HK-2 (cell line): ENCODE results near the gene CYP2W1.
"Not testable (repeated sequence)": the region's sequence is repeated elsewhere in the genome, so short reads cannot be mapped to it uniquely, and the experiment has no call there.

Experiments used
- DNase-seq: peaks from one replicate; pipeline ENCODE4 v3.0.0-alpha.2; 2018; ENCODE audit not compliant: unreplicated experiment

The CYP2W1 gene

DNA sequence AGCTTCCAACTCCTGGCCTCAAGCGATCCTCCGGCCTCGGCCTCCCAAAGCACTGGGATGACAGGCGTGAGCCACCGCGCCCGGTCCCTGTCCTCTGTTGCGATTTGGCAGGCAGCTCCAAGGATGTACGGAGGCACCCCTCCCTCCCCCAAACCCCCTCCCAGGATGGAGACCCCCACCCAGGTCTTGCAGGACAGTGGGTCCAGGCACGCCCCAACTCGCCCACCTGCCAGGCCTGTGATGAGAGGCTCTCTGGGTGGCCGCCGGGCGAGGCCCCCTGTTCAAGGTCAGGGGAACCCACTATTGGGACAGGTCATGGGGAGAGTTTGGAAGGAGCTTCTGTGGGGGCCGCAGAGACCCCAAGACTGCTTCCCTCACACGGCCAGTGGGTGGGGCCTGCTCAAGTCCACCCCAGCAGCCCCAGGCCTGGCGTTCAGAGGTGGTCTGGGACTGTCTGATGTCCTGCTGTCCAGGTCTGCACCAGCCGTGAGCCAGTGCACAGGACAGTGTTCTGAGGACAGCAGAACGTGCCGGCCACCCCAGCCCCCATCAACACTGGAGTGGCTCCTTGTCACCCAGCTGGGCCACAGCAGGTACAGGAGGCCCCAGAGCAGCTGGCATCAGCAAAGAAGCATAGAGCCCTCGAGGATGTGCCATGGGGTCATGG, 31.0 kb upstream of the CYP2W1 start:
- DNase-seq = no peak

GRCh38 chr7:952548-953441, 30.2 kb upstream of the CYP2W1 start:
- no peak for DNase-seq

- no peak for DNase-seq
Observed at GRCh38 chr7:953547-954327, 29.2 kb upstream of the CYP2W1 start.

DNA sequence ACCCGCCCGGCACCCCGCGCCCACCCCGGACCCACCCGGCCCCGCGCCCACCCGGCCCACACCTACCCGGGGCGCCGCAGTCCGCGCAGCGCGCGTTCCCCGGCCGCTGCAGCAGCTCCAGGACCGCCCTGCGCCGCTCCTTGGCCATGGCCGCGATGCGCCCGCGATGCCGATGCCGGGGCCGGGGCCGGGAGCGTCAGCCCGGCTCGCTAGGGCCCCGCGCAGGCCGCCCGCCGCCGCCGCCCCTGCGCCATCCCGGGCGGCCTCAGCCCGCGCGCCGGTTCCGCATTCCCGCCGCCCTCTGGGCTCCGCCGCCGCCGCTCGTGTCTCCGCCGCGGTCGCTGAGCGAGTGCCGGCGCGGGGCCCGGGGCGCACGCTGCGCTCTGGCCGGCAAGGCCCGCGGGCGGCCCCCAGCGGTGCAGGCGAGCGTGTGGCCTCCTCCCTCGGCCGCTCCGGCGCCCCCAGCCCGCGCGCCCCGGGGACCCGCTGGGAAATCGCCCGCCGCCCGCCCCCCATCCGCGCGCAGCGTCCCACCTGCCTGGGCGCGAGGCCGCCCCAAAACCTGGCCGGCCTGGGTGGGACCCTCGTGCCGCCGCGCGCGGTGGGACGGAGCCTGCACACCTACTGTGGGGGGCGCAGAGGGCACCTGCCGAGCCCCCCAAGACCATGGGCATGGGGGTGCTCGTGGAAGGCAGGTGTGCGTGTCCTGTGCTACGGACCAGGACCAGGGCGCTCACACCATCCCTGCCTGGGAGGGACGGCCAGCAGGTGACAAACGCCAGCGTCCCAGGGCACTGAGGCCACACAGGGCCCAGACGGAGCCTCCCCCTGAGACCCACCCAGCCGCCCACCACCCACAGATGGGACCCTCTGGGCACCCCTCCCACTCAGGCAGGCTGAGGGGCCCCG, 28.4 kb upstream of the CYP2W1 start, which contains the start of gene ADAP1:
ADAP1 (minus strand) TSS at position 351 of the 909 bp plus-strand sequence; CDS start at position 148, 203 bp downstream.
- DNase-seq = no peak

GRCh38 chr7:956031-956430, 26.9 kb upstream of the CYP2W1 start:
- no peak for DNase-seq

DNA sequence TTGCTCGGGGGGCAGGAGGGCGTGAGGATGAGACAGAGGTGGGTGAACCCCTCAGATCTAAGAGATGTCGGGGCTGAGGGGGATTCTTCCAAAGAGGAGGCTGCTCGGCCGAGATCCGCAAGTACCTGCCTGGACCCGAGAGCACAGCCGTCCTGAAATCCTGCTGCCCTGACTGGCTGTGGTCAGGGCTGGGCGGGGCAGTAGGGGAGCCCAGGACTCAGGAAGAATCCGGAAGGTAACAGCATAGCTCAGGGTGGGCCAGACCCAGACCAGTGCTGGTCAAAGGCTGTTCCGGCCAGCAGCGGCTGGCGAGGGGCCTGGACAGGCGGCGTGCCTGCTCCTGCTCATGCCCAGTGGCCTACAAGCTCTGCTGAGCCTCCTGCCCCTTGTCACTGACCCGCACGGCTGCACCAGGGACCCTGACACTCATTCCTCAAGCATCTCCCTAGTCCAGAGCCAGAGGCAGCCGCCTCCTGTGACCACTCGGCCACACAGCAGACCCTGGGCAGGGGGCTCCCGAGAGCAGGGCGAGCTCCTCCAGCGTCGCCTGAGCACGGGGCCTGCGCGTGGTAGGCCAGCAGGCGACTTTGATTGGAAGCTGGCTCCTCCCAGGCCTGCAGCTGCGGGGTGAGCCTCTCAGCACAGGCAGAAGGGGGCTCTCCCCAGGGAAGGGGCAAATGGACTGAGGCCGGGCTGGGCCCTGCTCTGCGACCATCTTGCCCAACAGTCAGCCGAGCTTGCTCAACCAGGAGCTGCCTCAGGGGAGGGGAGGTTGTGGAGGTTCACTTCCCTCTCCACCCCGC, 25.4 kb upstream of the CYP2W1 start:
- DNase-seq = no peak

DNA sequence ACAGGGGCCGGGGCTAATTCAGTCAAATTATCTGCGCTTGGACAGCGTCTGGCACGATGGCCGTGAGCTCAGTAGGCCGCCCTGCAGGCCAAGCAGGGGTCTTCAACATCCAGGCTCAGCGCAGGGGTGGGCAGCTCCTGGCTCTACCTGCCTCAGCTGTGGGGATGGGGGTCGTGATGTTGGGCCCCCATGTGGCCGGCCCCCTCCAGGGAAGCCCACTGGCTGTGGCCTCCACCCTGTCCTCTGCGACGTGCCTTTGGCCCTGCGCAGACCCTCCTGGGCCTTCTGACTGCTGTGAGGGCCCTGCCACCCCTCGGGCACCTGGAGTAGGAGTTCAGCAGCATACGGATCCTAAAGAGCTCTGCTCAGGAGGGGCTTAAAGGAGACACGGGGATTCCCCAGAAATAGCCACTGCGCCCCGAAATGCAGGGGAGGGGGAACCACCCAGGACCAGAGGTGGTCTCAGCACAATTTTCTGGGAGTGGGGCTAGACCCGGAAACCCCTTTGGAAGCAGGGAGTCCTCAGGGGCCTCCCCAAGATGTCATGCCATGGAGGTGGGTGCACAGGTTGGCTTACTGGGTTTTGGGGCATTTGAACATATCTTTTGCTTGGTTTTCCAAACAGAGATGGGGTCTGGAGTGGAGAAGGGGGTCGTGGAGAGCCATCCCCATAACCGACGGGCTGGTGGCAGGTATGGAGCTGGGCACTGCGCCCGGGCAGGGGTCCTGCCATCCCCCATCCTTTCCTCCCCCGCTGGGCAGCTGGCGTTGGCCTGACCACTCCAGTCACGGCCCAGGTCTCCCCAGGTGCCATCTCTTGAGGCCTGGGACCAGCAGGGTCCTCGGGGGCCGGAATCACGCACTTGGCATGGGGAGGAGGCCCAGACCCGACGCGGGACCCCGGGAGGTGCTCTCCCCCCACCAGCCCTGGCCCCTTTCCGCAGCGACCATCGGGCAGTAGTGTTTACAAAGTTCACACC, 24.5 kb upstream of the CYP2W1 start:
- DNase-seq = no peak

- DNase-seq = no peak
Observed at GRCh38 chr7:959271-959670, 23.7 kb upstream of the CYP2W1 start.

- not testable (repeated sequence) for DNase-seq
Observed at GRCh38 chr7:959740-960139, 23.2 kb upstream of the CYP2W1 start.

- DNase-seq = no peak
Observed at GRCh38 chr7:960269-960871, 22.6 kb upstream of the CYP2W1 start.

- DNase-seq = not testable (repeated sequence)
Observed at GRCh38 chr7:960972-961371, 22.0 kb upstream of the CYP2W1 start.

DNA sequence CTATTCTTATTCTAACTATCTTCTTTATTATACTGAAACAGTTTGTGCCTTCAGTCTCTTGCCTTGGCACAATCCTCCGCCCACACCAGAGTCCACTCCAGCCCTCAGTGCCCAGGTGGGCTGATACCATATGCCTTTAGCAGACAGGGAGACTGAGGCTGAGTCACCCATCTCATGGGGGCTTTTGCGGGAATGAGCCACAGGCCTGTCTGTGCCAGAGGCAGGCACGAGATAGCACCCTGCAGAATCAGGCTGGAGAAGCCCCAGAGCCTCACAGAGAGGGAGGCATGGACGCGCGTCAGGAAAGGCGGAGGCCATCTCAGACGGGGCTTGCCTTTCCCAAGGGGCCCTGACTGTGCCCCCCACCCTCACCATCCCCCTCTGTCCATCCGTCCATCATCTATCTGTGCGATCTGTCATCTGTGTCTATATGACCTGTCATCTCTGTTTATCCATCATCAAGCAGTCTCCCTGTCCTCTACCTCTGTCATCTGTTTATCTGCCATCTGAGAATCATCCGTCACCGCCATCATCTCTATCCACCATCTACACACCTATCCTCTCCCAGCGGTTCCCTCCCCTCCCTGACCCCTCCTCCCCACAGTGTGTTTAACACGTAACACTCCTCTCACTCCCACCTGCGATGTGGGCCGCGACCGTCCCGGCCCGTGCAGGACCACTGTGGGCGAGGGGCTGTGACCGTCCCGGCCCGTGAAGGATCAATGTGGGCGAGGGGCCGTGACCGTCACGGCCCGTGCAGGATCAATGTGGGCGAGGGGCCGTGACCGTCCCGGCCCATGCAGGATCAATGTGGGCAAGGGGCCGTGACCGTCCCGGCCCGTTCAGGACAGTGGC, 21.2 kb upstream of the CYP2W1 start:
- DNase-seq = no peak

- no peak for DNase-seq
Observed at GRCh38 chr7:962401-963081, 20.4 kb upstream of the CYP2W1 start.

DNA sequence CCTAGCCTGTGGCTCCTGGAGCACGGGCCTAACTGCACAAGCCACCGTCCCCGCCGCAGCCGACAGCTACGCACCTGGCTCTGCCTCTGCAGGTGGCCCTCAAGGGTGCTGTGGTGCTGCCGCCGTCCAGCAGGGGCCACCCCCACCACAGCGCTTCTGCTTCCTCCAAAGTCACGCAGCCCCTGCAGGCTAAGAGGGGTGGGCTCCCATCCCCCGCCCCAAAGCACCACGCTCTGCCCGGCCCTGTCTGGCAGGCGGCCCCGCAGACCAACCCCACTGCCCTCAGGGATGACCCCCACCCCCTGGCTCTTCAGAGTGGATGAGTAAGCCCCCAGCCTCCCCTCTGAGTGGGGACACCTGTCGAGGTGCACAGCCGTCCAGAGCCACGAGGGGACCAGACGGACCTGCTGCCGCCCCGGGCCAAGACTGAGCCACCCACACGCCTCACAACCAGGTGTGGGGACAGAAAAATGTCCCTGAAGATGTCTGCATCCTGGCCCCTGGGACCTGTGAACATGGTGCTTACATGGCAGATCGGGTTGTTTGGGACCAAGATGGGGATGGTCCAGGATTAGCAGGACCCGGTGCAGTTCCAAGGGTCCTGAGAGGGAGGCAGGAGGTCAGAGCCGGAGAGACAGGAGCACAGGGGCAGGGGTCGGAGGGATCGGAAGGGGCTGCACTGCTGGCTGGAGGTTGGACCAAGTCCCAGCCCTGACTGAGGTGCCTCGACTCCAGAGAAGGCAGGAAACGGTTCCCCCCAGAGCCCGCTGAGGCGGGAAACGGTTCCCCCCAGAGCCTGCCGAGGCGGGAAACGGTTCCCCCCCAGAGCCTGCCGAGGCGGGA, 19.5 kb upstream of the CYP2W1 start:
- no peak for DNase-seq

- no peak for DNase-seq
Observed at GRCh38 chr7:964401-965231, 18.4 kb upstream of the CYP2W1 start.
